ENCODE measurements around the gene MAT2A.

Gene MAT2A

DNA sequence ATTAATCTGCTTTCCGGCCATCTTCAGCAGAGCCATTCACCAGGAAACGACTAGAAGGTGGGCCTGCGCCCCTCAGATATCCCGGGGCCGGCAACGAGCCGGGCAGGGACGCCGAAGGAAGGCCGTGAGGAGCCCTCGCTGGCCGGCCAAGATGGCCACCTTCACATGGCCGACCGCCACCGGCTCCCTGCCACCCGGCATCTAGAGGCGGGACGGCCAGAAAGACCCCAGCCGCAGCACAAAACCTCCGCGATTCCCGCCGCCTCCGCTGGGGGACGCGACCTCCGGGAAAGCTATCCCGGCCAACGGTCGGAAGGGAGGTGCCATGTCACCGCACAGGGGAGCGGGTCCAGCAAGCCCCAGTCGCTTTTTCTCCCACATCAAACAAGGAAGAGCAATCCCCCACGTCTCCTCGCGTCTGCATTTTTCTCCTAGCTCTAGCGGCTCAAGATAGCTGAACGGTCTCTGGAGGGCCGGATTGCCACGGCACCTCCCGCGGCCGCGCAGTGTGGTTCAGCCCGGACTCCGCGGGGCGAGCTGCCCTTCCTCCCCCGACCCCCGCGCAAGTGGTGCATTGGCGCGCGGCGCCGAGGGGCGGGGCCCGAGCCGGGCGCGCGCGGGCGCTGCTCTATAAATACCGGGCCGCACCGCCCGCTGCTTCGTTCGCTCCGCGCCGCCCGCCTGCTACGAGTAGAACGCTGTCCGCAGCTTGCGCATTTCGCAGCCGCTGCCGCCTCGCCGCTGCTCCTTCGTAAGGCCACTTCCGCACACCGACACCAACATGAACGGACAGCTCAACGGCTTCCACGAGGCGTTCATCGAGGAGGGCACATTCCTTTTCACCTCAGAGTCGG lies at the start of gene MAT2A:
TSS of gene MAT2A (plus strand) at position 662 of the 854 bp plus-strand sequence. CDS start at position 782, 120 bp downstream.
- peak; percentile 97 for DNase-seq (ENCODE audit: low spot score)

DNA sequence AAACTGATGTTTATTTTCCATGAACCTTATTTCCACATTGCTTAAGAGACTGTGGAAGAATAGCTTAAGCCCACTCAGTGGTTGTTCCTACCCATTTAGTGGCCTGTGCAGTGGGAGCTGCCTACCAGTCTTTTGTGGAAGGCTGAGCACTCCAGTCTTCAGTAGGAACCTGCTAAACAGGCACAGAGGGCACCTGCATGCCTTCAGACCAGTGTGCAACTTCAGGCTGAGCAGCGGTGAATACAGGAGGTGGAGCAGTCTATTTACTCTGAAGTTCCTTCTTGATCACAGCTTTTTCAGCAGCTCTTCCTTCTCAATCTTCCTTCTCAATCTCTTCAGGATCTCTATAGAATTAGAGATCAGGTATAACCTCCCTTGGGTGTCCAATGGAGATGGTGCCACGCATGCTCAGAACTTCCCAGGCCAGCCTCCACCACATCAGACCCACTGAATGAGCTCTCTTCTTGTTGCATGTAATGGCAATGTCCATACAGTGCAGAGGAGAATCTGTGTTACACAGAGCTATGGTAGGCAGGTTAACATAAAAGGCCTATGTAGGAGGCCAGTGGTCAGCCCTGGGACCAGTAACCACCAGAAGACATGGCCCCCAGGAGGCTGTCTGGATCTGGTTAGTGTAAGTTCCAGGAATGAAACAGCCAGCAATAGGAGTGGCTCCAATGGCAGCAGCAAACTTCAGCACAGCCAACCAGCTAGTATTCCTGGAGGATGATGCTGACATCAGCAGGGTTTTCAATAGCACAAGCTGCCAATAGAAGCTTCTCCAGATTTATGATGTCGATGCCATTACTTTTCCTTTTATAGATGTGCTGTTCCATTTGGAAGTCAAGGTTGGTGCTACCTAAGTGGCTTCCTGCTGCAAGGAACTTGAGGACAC lies 47.9 kb upstream of the MAT2A start:
- DNase-seq (ENCODE audit: low spot score): no peak

DNA sequence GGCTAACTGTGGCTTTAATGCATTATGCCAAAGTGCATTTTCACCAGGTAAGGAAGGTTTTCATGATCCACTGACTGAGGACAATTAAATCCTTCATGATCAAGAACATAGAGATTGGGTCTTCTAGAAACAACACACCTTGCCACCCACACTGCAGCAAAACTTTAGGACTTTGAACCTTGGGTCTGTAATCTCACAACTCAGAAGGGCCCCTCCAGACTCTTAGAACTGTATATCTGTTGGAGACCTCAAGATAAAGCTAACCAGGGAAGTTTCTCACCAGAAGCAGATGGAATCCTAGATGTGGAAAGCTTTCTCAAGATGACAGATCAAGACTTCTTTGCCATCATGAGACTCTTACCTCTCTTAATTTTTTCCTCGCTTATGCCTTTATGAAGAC lies 42.5 kb upstream of the MAT2A start:
- DNase-seq (ENCODE audit: low spot score): no peak

DNA sequence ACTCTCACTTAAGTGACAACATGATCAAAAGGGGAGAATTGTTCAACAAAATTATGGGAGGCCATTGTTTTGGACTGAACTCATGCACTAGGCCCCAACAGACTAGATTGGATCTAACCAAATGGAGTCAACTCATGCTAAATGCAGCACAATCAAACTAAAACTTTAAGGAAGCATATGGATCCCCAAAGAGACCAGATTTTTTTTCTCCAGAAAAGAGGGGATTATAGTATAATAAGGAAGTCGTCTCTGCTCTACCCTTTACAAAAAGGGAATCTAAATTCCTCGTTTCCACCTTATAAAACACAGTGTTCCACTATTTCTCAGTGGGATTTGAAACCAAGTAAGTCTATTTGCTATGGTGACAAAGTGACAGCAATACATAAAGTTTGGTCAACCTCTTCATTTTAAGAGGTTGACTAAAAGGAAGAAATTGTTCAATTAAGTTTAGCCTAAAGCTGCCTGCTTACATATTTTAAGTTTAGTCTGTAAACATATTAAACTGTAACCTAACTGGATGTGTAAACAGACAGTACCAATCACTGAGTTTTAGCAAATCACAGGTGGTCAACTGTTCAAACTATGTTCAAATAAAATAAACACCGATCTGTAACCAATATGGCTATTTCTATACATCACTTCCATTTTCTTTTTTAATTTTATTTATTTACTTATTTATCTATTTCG lies 40.9 kb upstream of the MAT2A start:
- DNase-seq (ENCODE audit: low spot score): no peak

DNA sequence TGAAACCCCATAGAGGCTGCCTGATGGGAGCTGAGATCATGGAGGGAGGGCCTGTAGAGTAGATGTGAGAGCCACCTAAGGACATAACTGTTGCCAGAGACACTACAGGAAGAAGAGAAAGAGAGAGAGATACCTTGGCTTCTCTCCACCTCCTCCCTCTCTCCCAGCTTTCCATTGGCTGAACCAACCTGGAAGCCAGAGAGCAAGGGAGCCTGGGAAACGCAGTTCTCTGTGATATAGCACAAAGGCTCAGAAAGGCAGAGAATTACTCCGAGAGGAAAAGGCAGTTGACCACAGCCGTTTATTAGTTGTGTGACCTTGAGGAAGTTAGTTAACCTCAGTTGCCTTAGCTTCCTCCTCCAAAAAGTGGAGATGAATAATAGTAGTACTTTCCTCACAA lies 37.7 kb upstream of the MAT2A start:
- no peak for DNase-seq (ENCODE audit: low spot score)

DNA sequence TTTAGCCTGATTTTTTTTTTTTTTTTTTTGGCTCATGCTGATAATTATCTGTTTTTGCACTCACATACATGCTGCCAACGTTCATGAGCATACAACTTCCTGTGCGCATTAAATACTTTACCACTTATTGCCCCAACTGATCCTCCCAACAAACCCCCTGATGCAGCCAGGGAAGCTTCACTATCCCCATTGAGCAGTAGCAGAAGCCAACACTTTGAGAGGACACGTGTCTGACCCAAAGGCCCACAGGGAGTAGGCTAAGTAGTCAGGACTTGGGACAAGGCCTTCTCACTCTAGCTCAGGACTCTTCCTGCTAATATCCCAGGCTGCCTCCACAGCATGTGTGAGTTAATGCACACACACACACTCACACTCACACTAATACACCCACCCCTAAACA lies 36.2 kb upstream of the MAT2A start:
- DNase-seq (ENCODE audit: low spot score): no peak

DNA sequence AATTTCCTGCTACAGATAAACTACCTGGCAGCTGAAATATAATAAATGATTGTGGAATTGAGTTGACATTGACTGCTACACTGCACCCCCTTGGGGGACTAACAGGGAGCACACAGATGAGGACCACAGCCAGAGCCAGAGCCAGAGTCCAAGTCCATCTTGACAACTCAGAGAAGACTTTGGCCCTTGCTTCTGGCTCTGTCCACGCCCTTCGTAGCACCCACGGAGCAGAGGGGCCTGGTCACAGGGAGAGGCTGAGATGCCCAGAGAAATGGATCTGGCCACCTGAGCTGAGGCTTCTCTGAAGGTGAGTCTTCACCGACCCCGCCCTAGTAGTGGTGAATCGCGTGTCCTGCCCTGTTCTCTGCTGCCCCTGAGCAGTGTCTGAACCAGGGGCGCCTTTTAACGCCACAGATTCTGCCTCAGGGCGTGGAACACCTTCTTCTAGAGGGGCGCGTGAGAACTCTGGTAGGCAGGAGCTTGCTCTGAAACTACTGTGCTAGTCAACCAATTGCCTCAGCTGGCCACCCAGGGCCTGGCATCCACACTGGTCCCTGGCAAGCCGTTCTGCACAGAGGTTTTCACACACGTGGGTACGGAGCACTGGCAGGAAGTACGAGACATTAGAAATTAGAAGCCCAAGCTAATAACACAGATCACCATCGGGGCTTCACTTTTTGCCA lies 35.7 kb upstream of the MAT2A start:
- no peak for DNase-seq (ENCODE audit: low spot score)

DNA sequence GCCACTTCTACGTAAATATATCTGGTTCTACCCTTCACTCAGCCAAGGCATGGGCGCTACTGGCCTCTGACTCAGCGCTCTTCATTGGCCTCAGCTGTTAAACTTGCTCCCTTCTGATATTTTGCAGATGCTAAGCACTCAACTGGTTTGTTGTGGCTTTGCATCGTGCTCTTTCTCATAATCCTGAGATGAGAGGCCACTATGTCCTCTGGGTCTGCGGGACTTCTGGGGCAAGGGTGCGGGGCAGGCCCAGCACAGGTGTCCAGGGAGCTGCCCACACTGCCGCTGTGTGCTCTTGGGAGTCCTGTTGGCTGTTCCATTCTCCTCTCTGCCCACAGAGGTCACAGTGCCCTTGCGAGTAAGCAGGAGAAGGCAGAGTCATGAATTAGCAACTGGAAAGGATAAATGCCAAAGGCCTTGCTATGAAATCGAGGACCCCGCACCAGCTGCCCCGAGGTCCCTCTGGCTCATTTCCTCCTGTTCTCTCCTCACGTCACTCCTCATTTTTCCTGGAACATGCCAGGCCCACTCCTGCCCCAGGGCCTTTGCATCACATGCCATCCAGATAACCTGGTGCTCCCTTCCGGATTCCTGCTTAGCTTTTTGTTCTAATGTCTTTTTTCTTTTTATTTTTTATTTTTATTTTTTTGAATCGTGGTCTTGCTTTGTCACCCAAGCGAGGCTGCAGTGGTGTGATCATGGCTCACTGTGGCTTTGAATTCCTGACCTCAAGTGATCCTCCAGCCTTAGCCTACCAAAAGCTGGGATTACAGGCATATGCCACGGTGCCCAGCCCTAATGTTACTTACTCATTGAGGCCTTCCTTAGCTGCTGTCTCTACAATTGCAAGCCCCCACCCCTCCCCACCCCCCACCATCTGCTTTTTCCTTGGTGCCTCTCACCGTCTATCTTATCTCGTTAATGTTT lies 34.9 kb upstream of the MAT2A start:
- DNase-seq (ENCODE audit: low spot score): peak; percentile 65

DNA sequence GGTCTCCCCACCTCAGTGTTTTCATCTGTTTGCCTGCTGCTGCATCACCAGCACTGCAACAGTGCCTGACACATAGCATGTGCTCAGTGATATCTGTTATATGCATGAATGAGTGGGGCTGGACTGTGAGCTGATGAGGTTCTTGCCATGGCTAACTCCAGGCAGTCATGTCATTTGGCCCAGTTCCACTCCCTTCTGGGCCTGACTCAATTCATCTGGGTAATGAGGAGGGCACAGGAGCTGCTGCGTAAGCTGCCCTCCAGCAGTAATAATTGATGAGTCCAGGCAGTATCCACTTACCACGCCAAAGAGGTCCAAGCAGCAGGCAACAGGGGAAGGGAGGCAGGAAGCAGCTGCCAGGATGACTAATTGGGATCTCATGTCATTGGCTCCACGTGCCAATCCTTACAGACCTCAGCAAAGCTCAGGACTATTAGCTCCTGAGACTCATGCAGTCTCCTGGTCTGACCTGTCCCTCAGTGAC lies 34.1 kb upstream of the MAT2A start:
- peak; percentile 84 for DNase-seq (ENCODE audit: low spot score)

DNA sequence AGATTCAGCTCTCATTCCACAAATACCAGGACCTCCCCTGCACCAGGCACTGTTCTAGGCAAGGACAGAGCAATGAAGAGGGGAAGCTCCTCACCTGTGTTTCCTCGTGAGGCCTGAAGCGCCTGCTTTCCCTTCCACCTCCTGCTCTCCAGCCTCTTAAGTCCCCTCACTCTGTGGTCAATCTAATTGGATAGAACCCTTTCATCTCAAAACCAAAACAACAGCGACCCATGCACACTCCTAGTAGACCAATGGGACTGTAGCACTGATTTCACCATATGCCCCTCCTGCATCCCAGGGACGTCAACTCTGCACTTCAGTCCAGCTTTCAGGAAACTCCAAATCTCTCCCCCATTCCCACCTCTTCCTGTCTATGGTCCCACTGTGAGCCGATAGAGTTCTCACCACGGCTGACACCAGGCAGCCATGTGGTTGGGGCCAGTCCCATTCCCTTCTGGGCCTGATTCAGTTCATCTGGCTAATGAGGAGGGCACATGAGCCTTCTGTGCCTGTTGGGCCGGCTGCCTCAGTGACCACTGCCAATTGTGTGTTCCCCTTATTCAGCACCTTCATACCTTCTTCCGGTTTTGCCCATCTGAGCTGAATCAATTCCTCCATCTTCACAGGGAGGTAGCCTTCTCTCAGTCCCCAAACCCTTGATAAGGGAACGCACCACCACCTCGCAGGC lies 33.3 kb upstream of the MAT2A start:
- no peak for DNase-seq (ENCODE audit: low spot score)

DNA sequence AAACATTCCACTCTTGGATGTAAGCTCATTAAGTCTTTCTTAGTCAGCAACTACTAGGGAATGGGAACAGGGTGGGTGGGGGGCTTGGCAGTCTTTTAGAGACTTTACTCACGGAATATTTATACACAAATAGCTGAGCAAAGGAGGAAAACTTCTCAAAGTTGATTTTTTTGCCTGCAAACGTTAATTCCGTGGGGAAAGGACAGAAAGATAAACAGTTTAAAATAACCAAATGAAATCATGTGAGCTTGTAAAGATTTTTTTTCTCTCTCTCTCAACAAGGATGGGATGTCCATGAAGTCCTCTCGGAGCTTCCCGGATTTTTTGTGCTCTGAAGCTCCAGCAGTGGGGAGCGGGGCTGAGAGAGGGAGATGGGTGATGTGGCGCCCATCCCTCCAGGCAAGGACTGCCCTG lies 32.2 kb upstream of the MAT2A start:
- DNase-seq (ENCODE audit: low spot score): no peak

DNA sequence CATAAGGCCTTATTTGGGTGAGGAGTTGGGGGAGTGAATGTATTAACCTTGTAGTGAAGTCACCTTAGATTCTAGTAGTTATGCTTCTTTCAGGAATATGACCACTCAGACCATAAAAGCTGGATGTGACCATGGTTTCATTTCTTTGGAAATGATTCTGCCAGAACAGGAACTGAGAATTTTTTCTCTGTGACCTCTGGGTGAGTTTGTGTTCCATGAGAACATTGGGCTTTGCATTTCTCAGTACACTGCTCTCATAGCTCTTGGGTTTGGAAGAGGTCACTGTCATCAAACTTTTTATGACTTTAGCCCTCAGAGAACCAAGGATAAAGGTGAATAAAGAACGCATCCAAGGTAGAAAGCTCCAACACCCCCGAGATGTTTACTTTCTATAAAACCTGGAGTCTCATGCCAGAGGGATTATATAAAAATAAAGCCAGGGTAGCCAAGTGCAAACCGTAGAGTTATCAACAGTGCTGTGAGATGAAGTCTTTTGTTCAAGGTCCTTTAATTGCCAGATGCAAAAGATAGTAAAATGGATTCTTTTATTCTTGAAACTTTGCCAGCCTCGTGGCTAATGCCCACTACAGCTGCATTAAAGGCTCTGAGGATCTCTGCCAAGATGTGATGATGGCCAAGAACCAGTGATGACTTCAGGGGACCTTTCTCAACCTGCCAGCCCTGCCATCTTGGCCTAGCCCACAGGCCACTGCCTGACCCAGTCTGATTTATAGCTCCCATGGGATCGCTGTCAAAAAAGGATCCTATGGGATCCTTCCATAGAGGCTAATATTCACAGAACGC lies 27.8 kb upstream of the MAT2A start:
- DNase-seq (ENCODE audit: low spot score): no peak

DNA sequence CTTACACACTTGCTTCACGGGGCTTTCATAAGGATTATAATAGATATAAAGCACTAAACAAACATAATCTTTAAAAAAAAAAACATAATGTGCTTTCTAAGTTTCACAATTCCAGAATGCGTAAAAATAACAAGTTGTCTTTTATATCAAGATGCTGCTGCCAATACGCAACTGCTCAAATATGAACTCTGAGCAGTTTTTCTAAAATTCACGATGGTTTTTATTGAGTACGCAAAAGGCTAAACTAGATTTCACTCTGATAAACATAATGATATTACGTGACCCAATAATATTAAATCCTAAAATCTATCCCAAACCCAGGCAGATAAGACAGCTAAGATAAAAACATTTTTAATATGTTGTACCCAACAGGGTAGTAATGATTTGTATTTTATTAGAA lies 24.6 kb upstream of the MAT2A start:
- no peak for DNase-seq (ENCODE audit: low spot score)

DNA sequence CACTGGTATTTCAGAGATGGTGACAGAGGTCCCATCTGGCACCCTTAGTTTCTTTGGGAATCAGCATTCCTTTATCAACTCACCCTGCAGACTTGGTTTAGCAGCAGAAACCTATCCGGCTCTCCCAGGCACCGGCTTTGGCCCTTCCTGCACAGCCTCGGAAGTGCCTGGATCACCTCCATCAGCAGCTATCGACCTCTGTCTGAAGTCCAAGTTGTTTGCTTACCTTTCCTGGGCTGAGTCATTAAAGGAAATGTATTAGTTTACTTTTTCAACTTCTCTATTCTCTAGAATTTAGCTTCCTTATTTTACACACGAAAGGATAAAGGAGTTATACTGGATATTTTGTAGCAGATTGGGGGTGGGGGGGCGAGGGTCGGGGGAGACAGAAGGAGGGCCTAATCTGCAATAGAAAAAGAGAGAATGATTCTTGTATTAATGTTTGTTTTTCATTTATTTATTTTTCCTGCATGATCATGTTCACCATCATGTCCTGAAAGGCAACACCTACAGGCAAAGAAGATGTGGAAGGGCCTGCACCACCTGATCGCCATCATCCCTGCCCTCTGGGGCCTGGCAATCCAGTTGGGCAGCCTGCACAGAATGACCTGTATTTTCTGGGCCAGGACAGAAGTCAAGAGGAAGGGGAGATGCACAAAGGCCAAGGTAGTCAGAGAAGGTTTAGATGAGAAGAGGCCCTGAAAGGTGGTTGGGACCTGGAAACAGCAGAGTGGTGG lies 22.1 kb upstream of the MAT2A start:
- DNase-seq (ENCODE audit: low spot score): no peak

DNA sequence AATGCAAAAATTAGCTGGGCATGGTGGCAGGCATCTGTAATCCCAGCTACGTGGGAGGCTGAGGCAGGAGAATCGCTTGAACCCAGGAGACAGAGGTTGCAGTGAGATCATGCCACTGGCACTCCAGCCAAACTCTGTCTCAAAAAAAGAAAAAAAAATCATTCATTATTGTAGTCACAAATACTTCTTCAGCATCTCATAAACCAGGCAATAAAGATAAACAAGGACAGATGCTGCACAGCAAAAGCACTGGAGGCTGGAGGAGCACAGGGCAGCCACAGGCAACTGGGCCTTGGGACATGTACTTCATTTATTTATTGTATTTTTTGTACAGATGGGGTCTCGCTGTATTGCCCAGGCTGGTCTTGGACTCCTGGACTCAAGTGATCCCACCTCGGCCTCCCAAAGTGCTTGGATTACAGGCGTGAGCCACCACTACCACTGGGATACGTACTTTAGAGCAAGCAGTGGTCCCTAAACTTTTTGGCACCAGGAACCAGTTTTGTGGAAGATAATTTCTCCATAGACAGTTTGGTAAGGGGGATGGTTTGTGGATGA lies 16.8 kb upstream of the MAT2A start:
- no peak for DNase-seq (ENCODE audit: low spot score)

DNA sequence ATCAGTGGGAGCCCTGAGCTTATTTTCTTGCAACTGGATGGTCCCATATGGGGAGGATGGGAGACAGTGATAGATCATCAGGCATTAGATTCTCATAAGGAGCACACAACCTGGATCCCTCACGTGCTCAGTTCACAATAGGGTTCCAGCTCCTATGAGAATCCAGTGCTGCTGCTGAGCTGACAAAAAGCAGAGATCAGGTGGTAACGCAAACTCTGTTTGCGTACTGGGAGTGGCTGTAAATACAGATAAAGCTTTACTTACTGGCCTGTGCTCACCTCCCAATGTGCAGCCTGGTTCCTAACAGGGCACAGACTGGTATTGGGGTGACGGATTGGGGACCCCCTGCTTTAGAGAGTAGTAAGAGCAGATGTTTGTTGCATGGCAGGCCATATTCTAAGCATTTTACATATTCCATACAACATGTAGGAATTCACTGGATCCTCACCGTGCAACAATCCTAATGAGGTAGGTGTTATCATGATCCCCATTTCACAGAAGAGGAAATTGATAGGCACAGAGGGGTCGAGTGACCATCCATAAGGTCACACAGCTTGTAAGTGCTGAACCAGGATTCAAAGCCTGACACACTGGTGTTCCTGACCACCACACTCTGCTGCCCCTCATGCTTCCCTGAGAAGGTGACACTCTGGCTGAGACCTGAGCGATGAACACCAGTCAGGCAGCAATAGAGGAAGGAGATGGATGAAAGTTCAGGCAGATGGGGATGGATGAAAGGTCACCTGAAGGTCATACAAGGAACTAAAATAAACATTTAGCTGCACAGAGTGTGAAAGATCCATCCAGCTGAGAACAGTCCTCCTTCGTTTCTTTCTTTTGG lies 15.7 kb upstream of the MAT2A start:
- no peak for DNase-seq (ENCODE audit: low spot score)

DNA sequence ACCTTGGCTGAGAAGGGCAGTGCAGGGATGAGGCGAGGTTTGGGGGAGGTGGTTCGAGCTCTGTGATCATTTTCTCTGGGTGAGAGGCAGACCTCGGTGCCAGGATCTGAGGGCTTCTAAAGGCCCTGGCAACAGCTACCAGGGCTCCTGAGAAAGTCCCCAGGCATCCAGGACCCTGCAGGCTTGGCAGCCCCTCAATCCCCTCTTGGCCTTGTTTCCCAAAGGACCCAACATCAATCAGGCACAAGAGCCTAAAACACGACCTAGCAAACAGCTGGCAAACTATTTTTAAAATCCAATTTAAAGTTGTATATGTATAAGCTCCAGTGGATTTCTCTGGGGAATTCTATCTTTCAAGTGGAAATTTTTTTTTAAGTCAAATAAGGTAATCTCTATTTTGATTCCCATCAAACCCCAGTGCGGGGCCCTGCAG lies 15.0 kb upstream of the MAT2A start:
- no peak for DNase-seq (ENCODE audit: low spot score)
